Colonic mucosa (tissue), 4 donors: Measurements from ENCODE around the gene BCOR. TPM values are rescaled to one million over a fixed set of nuclear protein-coding genes. Genes with fewer than 3 reads are reported as not detected.

Experiments used
- DNase-seq: peaks from one replicate; pipeline ENCODE4 v3.0.0-alpha.2; 2020
- H3K27ac ChIP-seq: fragments of 200-600 bp; one replicate; pipeline ENCODE4 v1.8.0; 2021
- H3K27me3 ChIP-seq: fragments of 200-600 bp; one replicate; pipeline ENCODE4 v1.8.0; 2021
- H3K36me3 ChIP-seq: fragments of 200-600 bp; one replicate; pipeline ENCODE4 v1.8.0; 2021
- H3K4me1 ChIP-seq: fragments of 200-600 bp; one replicate; pipeline ENCODE4 v1.8.0; 2021; ENCODE audit warnings: mild to moderate bottlenecking
- H3K4me3 ChIP-seq: fragments of 200-600 bp; one replicate; pipeline ENCODE4 v1.8.0; 2021
- H3K9ac ChIP-seq, 2 donors: one replicate each; pipeline ENCODE4 v1.7.0; 2013; ENCODE audit warnings: control low read depth in 2 of 2, low read depth in 2 of 2, low read length in 2 of 2
- H3K9me3 ChIP-seq: fragments of 200-600 bp; one replicate; pipeline ENCODE4 v1.8.0; 2021
- intact Hi-C: fragments of 100-400 bp; cut with DNase I; formaldehyde crosslinking; loops from one replicate; pipeline ENCODE4 v1.14.1; 2022
- total RNA-seq, 2 donors: library from RNA; stranded (reverse); fragmentation: NEBNext Ultra II Directional in 1 of 2; extraction: Animal tissue kit (Norgen Biotek cat#: 25700) in 1 of 2; gene quantifications; one replicate each; pipeline ENCODE4 v1.2.1, GENCODE V29; 2021
- TF ChIP-seq, protein P1 (sequence below): fragments of 200-600 bp; IDR thresholded peaks from one replicate; pipeline ENCODE4 v1.8.0; 2022; ENCODE audit warnings: antibody characterized with exemption, mild to moderate bottlenecking
- donor health status: healthy.
- donor health status: DM: no; HTN: no; CAD: no.
- donor health status: DM: no; HTN: no; CAD: no.

BCOR gene
- total RNA-seq, 2 donors from 2014 or later: 18.3 to 21.3 TPM

GRCh38 chrX:40140706-40141499, 43.1 kb upstream of the BCOR start:
- TF ChIP-seq, protein P1, sequence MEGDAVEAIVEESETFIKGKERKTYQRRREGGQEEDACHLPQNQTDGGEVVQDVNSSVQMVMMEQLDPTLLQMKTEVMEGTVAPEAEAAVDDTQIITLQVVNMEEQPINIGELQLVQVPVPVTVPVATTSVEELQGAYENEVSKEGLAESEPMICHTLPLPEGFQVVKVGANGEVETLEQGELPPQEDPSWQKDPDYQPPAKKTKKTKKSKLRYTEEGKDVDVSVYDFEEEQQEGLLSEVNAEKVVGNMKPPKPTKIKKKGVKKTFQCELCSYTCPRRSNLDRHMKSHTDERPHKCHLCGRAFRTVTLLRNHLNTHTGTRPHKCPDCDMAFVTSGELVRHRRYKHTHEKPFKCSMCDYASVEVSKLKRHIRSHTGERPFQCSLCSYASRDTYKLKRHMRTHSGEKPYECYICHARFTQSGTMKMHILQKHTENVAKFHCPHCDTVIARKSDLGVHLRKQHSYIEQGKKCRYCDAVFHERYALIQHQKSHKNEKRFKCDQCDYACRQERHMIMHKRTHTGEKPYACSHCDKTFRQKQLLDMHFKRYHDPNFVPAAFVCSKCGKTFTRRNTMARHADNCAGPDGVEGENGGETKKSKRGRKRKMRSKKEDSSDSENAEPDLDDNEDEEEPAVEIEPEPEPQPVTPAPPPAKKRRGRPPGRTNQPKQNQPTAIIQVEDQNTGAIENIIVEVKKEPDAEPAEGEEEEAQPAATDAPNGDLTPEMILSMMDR: no peak
- Histone ChIP-seq H3K4me1 (no peaks in the 10 kb centered on the region), H3K27ac (no peak overlapping the region), H3K4me3 (no peak overlapping the region), H3K9ac (no peak overlapping the region), H3K36me3 (no peaks in the 10 kb centered on the region), H3K27me3 (peaks cover 19% of the 10 kb centered on the region), H3K9me3 (no peaks in the 10 kb centered on the region)
- intact Hi-C loops: no loop called here
- no peak for DNase-seq

DNA sequence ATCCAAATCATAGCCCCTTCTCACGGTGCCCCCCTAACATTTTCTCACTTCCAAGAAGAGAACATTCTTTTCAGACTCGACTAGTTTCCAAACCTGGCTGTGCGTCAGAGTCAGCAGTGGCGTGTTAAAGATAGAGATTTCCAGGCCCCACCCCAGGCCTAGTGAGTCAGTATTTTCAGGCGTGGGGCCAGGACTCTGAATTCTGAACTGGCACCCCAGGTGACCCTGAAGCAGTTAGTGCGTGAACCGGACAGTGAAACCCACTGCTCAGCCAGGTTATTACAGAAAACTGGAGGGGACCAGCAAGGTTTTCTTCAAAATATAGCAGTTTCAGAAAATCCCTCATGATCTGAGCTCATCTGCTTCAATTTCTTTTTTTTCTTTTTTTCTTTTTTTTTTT, 35.0 kb upstream of the BCOR start:
- no peak overlapping the region for H3K4me3 ChIP-seq
- no peak overlapping the region for H3K27ac ChIP-seq
- TF ChIP-seq, protein P1: no peak
- H3K36me3 ChIP-seq: no peaks in the 10 kb centered on the region
- no peaks in the 10 kb centered on the region for H3K27me3 ChIP-seq
- intact Hi-C loops: no loop called here
- H3K9me3 ChIP-seq: no peaks in the 10 kb centered on the region
- no peaks in the 10 kb centered on the region for H3K4me1 ChIP-seq
- no peak overlapping the region for H3K9ac ChIP-seq
- no peak for DNase-seq

DNA sequence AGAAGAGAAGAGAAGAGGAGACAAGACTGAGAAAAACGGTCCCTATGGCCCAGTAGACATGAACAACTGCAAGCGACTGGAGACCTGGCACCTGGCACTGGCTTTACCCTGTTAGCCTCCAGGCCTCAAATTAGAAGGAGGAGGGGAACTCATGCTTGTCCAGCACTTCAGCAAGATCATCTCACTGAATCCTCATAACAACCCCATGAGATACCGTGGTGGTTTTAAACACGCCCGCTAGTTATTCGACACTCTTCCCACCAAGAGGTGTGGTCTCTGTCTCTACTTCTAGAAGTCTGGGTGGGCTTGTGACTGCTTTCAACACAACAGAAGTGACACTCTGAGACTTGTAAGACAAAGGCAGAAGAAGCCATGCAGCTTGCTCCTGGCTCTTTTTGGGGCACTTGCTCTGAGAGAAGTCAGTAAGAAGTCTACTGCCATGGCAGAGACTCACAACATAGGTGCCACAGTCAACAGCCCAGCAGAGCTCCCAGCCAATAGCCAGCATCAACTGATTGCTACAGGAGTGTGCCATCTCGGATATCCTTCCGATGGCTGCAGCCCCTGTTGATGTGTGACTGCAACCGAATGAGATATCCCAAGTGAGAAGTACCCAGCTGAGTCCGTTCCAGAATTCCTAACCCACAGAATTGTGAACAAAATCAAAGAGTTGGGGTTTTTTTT, 34.0 kb upstream of the BCOR start:
- intact Hi-C loops: no loop called here
- Histone ChIP-seq H3K9ac (no peak overlapping the region), H3K27me3 (no peaks in the 10 kb centered on the region), H3K4me3 (no peak overlapping the region), H3K9me3 (no peaks in the 10 kb centered on the region), H3K4me1 (no peaks in the 10 kb centered on the region), H3K27ac (no peak overlapping the region), H3K36me3 (no peaks in the 10 kb centered on the region)
- no peak for DNase-seq
- TF ChIP-seq, protein P1: no peak

- TF ChIP-seq, protein P1: no peak
- Histone ChIP-seq H3K36me3 (no peaks in the 10 kb centered on the region), H3K27me3 (no peaks in the 10 kb centered on the region), H3K9ac (no peak overlapping the region), H3K27ac (no peak overlapping the region), H3K4me3 (no peak overlapping the region), H3K4me1 (no peaks in the 10 kb centered on the region), H3K9me3 (no peaks in the 10 kb centered on the region)
- intact Hi-C loops: no loop called here
- DNase-seq: no peak
Measured at GRCh38 chrX:40130207-40130606, 32.4 kb upstream of the BCOR start.

GRCh38 chrX:40127052-40127451, 29.3 kb upstream of the BCOR start:
- intact Hi-C loops: no loop called here
- Histone ChIP-seq H3K36me3 (no peaks in the 10 kb centered on the region), H3K27ac (no peak overlapping the region), H3K4me3 (no peak overlapping the region), H3K4me1 (no peaks in the 10 kb centered on the region), H3K9me3 (no peaks in the 10 kb centered on the region), H3K27me3 (no peaks in the 10 kb centered on the region), H3K9ac (no peak overlapping the region)
- no peak for DNase-seq
- TF ChIP-seq, protein P1: no peak
